GM12878 (cell line): ENCODE results near the gene PARP8. TPM values are rescaled to one million over a fixed set of nuclear protein-coding genes. Genes with fewer than 3 reads are reported as not detected.

Source experiments
- BHLHE40 ChIP-seq, 2 experiments: fragments of 450-650 bp in 1 of 2; IDR thresholded peaks; 2 replicates each; pipeline ENCODE4 v1.6.1; 2011 to 2017; ENCODE audit warnings: low read depth in 2 of 2, borderline replicate concordance in 1 of 2, improper control_type of control experiment in 1 of 2, low read length in 1 of 2, mild to moderate bottlenecking in 1 of 2
- CBX5 ChIP-seq: sonication (generic); IDR thresholded peaks from 2 replicates; pipeline ENCODE4 v1.6.1; 2016; ENCODE audit warnings: low read depth, moderate library complexity, mild to moderate bottlenecking, inconsistent platforms
- CREB1 ChIP-seq: IDR thresholded peaks from 2 replicates; pipeline ENCODE4 v1.6.1; 2012; ENCODE audit warnings: low read depth, mild to moderate bottlenecking, inconsistent platforms
- FOXM1 ChIP-seq: IDR thresholded peaks from 2 replicates; pipeline ENCODE4 v1.6.1; 2012; ENCODE audit warnings: low read depth, mild to moderate bottlenecking, inconsistent platforms, low read length, moderate library complexity
- HDAC2 ChIP-seq: fragments of 200-600 bp; sonication (generic); IDR thresholded peaks from 2 replicates; pipeline ENCODE4 v1.6.1; 2017
- HDGF ChIP-seq: fragments of 450-650 bp; IDR thresholded peaks from 2 replicates; pipeline ENCODE4 v1.6.1; 2016; ENCODE audit warnings: antibody characterized with exemption
- IKZF2 ChIP-seq, 2 experiments: fragments of 450-650 bp; IDR thresholded peaks; 2 replicates each; pipeline ENCODE4 v1.6.1; 2017; ENCODE audit warnings: mild to moderate bottlenecking in 2 of 2, moderate library complexity in 2 of 2
- JUNB ChIP-seq: IDR thresholded peaks from 2 replicates; pipeline ENCODE4 v1.6.1; 2016; ENCODE audit warnings: antibody characterized with exemption, mild to moderate bottlenecking
- LARP7 ChIP-seq: fragments of 450-650 bp; IDR thresholded peaks from 2 replicates; pipeline ENCODE4 v1.6.1; 2017; ENCODE audit warnings: mild to moderate bottlenecking
- MEF2B ChIP-seq: fragments of 450-650 bp; IDR thresholded peaks from 2 replicates; pipeline ENCODE4 v1.6.1; 2018; ENCODE audit warnings: mild to moderate bottlenecking, moderate library complexity; ENCODE audit not compliant: partially characterized antibody, poor library complexity, severe bottlenecking
- MYB ChIP-seq: fragments of 150-350 bp; IDR thresholded peaks from 2 replicates; pipeline ENCODE4 v1.6.1; 2014; ENCODE audit warnings: mild to moderate bottlenecking, low read depth, low read length, borderline replicate concordance
- NFYB ChIP-seq: IDR thresholded peaks from 2 replicates; pipeline ENCODE4 v1.6.1; 2011; ENCODE audit warnings: low read depth, mild to moderate bottlenecking, low read length, improper control_type of control experiment, moderate library complexity; ENCODE audit not compliant: insufficient read depth
- PML ChIP-seq: IDR thresholded peaks from 2 replicates; pipeline ENCODE4 v1.6.1; 2012; ENCODE audit warnings: low read length, inconsistent platforms
- POU2F2 ChIP-seq: IDR thresholded peaks from 3 replicates; pipeline ENCODE4 v1.6.1; 2011; ENCODE audit warnings: low read depth, mild to moderate bottlenecking, low read length, borderline replicate concordance
- RAD21 ChIP-seq: IDR thresholded peaks from 2 replicates; pipeline ENCODE4 v1.6.1; 2011; ENCODE audit warnings: mild to moderate bottlenecking, low read depth, low read length, moderate library complexity; ENCODE audit not compliant: insufficient read depth
- RAD51 ChIP-seq: fragments of 450-650 bp; IDR thresholded peaks from 2 replicates; pipeline ENCODE4 v1.6.1; 2016; ENCODE audit warnings: moderate library complexity, mild to moderate bottlenecking, inconsistent platforms
- SIN3A ChIP-seq: IDR thresholded peaks from 2 replicates; pipeline ENCODE4 v1.6.1; 2012; ENCODE audit warnings: low read depth, low read length, improper control_type of control experiment
- SMAD5 ChIP-seq: IDR thresholded peaks from 2 replicates; pipeline ENCODE4 v1.6.1; 2016; ENCODE audit warnings: antibody characterized with exemption, low read depth
- SUPT20H ChIP-seq: IDR thresholded peaks from 2 replicates; pipeline ENCODE4 v1.6.1; 2011; ENCODE audit warnings: low read depth, mild to moderate bottlenecking, low read length, moderate library complexity, borderline replicate concordance; ENCODE audit not compliant: control insufficient read depth
- SUZ12 ChIP-seq: fragments of 200-600 bp; sonication (generic); IDR thresholded peaks from one replicate; pipeline ENCODE4 v1.6.1; 2018; ENCODE audit warnings: antibody characterized with exemption, mild to moderate bottlenecking; ENCODE audit not compliant: unreplicated experiment
- YBX1 ChIP-seq: fragments of 450-650 bp; IDR thresholded peaks from 2 replicates; pipeline ENCODE4 v1.6.1; 2016; ENCODE audit warnings: antibody characterized with exemption
- ZNF274 ChIP-seq: IDR thresholded peaks from one replicate; pipeline ENCODE4 v1.8.0; 2011; ENCODE audit not compliant: insufficient read length, insufficient read depth
- polyA plus RNA-seq, 11 experiments: library from polyadenylated mRNA; depleted of rRNA in 4 of 11; unstranded in 6 of 11; stranded (reverse) in 5 of 11; fragments of >200 nt; fragmentation: Nextera tagmentation in 4 of 11; fragmentation: Illumina TruSeq in 1 of 11; extraction: Ambion mirVana in 4 of 11; extraction: Trizol in 1 of 11; gene quantifications; 1 replicate in 1 of 11; 2 replicates in 10 of 11; pipeline versions ENCODE4 v1.2.1 to v1.2.3, GENCODE V29; 2011 to 2016; ENCODE audit warnings: inconsistent platforms in 2 of 11, missing spikeins in 2 of 11, low read depth in 1 of 11
- total RNA-seq, 4 experiments: library from RNA; depleted of rRNA in 3 of 4; stranded (reverse); fragments of >200 nt in 3 of 4; fragmentation: Illumina TruSeq in 1 of 4; extraction: Trizol in 1 of 4; gene quantifications; 2 replicates each; pipeline versions ENCODE4 v1.2.1 to v1.2.3, GENCODE V29; 2013 to 2021
- TF ChIP-seq, protein P1 (sequence below): fragments of 450-650 bp; IDR thresholded peaks from 2 replicates; pipeline ENCODE4 v1.6.1; 2017; ENCODE audit warnings: borderline replicate concordance
- TF ChIP-seq, protein P2 (sequence below): fragments of 450-650 bp; IDR thresholded peaks from 2 replicates; pipeline ENCODE4 v1.6.1; 2017; ENCODE audit warnings: low read depth, mild to moderate bottlenecking, moderate library complexity
- TF ChIP-seq, protein P3 (sequence below): fragments of 450-650 bp; IDR thresholded peaks from 2 replicates; pipeline ENCODE4 v1.6.1; 2017; ENCODE audit warnings: mild to moderate bottlenecking, moderate library complexity

Gene PARP8
- total and polyA plus RNA-seq, 10 of the 15 experiments (the other 5 are each of a cell fraction or from before 2014, with no cell fraction given): 9.1 to 65.2 (median 20.6) TPM

DNA sequence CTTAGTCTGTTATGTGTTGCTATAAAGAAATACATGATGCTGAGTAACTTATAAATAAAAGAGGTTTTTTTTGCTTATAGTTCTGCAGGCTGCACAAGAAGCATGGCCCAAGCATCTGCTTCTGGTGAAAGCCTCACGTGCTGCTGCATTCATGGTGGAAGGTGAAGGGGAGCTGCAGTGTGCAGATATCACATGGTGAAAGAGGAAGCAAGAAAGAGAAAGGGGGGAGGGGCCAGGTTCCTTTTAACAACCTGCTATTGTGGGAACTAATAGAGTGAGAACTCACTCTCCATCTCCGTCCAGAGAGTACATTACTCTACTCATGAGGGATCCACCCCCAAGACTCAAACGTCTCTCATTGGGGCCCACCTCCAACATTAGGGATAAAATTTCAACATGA is 12.5 kb upstream of the PARP8 start (continued):
- TF ChIP-seq, protein P1, sequence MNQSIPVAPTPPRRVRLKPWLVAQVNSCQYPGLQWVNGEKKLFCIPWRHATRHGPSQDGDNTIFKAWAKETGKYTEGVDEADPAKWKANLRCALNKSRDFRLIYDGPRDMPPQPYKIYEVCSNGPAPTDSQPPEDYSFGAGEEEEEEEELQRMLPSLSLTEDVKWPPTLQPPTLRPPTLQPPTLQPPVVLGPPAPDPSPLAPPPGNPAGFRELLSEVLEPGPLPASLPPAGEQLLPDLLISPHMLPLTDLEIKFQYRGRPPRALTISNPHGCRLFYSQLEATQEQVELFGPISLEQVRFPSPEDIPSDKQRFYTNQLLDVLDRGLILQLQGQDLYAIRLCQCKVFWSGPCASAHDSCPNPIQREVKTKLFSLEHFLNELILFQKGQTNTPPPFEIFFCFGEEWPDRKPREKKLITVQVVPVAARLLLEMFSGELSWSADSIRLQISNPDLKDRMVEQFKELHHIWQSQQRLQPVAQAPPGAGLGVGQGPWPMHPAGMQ: no peak
- peak; percentile 75 for TF ChIP-seq RAD51
- TF ChIP-seq IKZF2 (IDR thresholded peaks at IDR 0.05): peak in 1 of 2 experiments; percentile 45; a peak in 1 of 4 replicates
- no peak for TF ChIP-seq SUZ12
- no peak for TF ChIP-seq MYB
- no peak for TF ChIP-seq SIN3A
- peak; percentile 93 to 94 for TF ChIP-seq BHLHE40 (IDR thresholded peaks at IDR 0.05; ENCODE audit: borderline replicate concordance in 1 of 2, low read depth in 2 of 2, low read length in 1 of 2)
- TF ChIP-seq CREB1: no peak
- TF ChIP-seq HDGF: no peak
- no peak for TF ChIP-seq YBX1
- no peak for TF ChIP-seq NFYB
- no peak for TF ChIP-seq HDAC2
- TF ChIP-seq POU2F2: no peak
- peak; percentile 34 for TF ChIP-seq MEF2B
- TF ChIP-seq, protein P2, sequence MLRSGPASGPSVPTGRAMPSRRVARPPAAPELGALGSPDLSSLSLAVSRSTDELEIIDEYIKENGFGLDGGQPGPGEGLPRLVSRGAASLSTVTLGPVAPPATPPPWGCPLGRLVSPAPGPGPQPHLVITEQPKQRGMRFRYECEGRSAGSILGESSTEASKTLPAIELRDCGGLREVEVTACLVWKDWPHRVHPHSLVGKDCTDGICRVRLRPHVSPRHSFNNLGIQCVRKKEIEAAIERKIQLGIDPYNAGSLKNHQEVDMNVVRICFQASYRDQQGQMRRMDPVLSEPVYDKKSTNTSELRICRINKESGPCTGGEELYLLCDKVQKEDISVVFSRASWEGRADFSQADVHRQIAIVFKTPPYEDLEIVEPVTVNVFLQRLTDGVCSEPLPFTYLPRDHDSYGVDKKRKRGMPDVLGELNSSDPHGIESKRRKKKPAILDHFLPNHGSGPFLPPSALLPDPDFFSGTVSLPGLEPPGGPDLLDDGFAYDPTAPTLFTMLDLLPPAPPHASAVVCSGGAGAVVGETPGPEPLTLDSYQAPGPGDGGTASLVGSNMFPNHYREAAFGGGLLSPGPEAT: no peak
- no peak for TF ChIP-seq ZNF274
- TF ChIP-seq SUPT20H: no peak
- TF ChIP-seq SMAD5: no peak
- TF ChIP-seq LARP7: no peak
- TF ChIP-seq RAD21: no peak
- no peak for TF ChIP-seq JUNB
- no peak for TF ChIP-seq FOXM1
- TF ChIP-seq CBX5: no peak
- TF ChIP-seq PML: no peak
- TF ChIP-seq, protein P3, sequence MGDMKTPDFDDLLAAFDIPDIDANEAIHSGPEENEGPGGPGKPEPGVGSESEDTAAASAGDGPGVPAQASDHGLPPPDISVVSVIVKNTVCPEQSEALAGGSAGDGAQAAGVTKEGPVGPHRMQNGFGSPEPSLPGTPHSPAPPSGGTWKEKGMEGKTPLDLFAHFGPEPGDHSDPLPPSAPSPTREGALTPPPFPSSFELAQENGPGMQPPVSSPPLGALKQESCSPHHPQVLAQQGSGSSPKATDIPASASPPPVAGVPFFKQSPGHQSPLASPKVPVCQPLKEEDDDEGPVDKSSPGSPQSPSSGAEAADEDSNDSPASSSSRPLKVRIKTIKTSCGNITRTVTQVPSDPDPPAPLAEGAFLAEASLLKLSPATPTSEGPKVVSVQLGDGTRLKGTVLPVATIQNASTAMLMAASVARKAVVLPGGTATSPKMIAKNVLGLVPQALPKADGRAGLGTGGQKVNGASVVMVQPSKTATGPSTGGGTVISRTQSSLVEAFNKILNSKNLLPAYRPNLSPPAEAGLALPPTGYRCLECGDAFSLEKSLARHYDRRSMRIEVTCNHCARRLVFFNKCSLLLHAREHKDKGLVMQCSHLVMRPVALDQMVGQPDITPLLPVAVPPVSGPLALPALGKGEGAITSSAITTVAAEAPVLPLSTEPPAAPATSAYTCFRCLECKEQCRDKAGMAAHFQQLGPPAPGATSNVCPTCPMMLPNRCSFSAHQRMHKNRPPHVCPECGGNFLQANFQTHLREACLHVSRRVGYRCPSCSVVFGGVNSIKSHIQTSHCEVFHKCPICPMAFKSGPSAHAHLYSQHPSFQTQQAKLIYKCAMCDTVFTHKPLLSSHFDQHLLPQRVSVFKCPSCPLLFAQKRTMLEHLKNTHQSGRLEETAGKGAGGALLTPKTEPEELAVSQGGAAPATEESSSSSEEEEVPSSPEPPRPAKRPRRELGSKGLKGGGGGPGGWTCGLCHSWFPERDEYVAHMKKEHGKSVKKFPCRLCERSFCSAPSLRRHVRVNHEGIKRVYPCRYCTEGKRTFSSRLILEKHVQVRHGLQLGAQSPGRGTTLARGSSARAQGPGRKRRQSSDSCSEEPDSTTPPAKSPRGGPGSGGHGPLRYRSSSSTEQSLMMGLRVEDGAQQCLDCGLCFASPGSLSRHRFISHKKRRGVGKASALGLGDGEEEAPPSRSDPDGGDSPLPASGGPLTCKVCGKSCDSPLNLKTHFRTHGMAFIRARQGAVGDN: peak; percentile 34; the same call in 1 of the 2 replicates
